Retina (tissue), 1 donor: ENCODE results near the gene CRTC3.
"Not testable (repeated sequence)": the region's sequence is repeated elsewhere in the genome, so short reads cannot be mapped to it uniquely, and the experiment has no call there.

Source experiments
- DNase-seq: peaks from one replicate; pipeline ENCODE4 v3.0.0-alpha.2; 2016

The CRTC3 gene

DNA sequence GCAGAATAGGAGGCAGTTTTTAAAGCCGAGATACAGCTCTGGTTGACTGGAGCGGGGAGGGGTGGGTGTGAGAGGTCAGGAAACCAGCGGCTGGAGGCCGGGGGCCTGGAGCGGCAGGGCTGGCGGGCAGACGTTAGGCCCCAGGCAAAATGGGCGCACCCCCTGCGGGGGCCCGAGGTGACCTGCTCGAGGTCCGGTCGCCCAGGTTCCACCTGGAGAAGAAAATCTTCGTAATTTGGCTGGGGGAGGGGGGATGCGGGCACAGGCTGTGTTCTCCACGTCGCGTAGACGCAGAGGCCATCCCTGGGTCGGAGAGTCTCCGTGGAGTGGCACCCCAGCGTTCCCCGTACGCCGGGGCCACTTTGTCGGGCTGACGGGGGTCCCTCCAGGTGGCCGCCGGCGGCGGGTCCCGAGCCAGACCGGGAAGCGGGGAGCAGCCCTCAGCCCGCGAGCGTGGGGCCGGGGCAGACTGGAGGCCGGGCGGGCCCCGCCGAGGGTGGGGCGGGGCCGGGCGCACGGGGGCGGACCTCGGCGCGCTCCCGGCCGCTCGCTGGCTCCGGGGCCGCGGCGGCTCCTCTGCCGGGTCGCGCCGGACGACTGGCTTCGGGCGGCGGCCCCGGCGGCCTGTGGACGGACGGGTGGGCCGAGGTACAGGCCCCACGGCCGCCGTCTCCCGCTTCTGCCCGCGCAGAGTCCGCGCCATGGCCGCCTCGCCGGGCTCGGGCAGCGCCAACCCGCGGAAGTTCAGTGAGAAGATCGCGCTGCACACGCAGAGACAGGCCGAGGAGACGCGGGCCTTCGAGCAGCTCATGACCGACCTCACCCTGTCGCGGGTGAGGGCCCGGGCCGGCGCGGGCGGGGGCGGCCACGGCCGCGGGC is at the start of gene CRTC3:
CRTC3 (plus strand) TSS at position 553 of the 879 bp plus-strand sequence; CDS start at position 702, 149 bp downstream.
- DNase-seq, result peak; percentile 84

- no peak for DNase-seq
These were observed 48.7 kb upstream of the CRTC3 start for GRCh38 chr15:90481023-90481422.

GRCh38 chr15:90482124-90483011 is 47.4 kb upstream of the CRTC3 start:
- peak; percentile 50 for DNase-seq

DNA sequence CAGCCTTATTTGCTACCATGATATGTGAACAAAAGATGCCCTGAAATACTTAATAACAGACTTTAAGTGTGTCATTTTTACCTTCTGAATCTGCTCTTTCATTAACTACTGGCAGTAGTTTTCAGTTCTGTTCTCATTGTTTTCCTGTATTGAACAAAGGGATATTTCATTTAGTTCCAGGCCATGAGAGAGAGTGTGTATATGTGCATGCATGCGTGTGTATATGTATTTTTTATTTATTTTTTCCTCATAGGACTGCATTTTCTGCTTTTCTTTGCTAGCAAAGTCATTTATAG is 46.8 kb upstream of the CRTC3 start:
- no peak for DNase-seq

DNA sequence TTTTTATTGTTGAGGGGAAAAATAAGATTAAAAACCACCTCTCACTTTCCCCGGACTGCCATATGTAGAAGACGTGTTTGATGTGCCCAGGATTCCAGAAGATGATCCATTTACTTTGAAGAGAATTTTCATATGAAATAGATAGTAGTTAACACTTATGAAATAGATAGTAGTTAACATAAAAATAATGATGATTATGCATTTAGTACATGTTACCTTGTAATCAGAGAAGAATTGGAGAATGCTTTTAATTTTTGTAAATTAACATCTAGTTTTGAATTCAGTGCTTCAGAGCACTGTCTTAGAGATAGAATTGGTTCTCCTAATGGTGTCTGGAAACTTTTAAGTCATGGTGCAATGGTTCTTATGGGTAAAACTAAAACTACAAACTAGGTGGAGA is 46.1 kb upstream of the CRTC3 start:
- no peak for DNase-seq

- DNase-seq, result no peak
These were observed 42.5 kb upstream of the CRTC3 start for GRCh38 chr15:90487186-90487585.

GRCh38 chr15:90489514-90489913 is 40.2 kb upstream of the CRTC3 start:
- no peak for DNase-seq

DNA sequence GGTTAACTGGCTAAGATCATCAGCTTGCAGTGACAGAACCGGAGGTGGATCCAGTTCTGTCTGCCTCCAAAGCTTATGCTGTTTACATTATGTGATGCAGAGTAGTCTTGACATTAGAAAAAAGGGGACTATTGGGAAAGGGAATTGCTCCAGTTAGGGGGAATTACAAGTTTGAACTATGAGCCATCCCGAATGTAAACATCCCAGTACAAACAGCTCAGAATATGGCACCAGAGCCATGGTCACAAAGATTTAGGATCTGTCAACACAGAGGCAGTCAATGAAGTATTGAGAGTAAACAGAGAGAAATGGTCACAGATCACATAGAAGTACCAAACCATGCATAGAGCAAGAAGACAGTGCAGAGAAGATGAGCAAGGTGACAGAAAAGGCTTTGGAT is 39.8 kb upstream of the CRTC3 start:
- no peak for DNase-seq

GRCh38 chr15:90493647-90494046 is 36.1 kb upstream of the CRTC3 start:
- DNase-seq, result no peak

DNA sequence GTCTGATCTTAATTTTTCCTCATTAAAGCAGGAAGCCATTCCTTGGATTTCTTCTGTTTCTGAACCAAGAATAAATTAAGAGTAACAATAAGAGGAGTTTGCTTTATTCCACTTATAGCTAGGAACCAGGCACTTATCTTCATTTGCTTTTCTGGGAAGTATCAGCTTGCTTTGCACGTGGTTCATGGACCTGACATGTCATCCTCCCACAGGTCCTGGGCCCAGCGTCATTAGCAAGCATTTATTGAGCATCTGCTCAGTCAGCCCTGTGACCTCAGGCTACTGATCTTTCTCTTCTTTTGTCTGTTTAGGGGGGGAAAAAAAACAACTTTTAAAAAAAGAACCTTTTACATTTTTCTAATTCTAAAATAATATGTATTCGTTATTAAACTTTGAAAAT is 34.7 kb upstream of the CRTC3 start:
- no peak for DNase-seq

DNA sequence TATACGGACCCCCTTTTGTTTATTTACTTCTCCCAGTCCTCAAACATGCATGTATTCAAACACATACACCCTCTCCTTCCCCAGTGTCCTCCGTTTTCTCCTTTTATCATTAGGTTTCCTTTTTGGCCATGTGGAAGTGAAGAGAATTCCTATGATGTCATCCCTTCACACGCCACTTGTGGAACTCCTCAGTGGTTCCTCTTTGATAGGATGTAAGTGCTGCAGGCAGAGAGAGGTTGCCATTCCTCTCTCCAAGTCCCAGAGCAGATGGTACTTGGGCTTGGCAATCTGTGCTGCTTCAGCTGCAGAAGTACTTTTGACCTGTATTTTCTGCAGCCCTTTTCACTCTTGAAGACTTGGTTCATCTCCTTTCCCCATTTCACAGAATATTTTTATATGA is 32.9 kb upstream of the CRTC3 start:
- no peak for DNase-seq

DNA sequence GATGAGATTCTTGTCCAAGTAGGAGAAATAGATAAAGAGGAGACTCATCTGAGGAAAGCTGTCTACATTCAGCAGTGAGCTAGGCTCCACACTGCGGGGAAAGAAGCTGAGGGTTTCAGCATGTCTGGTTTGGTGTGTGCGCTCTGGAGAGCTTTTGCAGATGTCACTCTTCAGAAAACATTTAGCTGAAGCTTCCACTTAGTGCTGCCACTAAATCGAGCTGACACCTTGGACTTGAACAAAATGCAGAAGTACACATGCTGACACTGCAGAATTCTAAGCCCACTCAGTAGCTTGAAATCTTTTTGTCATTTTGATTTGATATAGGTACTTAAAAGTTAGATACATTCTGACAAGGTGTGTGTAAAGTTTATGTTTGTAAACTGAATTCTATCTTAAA is 32.3 kb upstream of the CRTC3 start:
- DNase-seq, result no peak

DNA sequence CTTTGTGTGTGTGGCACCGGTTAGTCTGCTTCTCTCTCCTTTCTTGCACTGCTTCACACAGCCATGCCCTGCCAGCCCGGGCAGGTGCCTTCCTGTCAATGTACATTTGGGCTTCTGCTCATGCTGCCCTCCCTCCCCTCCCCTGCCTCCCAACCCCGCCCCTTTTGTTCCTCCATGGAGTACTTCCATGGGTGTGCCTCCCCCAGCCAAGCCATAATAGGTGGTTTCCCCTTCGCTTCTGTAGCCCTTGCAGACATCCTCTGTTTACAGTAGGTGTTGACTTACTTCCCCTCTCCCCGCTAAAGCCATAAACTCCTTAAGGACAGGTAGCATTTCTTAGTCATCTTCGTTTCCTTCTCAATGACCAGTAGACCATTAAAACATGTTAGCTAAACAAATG is 31.8 kb upstream of the CRTC3 start:
- DNase-seq, result no peak

GRCh38 chr15:90500171-90500570 is 29.6 kb upstream of the CRTC3 start:
- no peak for DNase-seq

DNA sequence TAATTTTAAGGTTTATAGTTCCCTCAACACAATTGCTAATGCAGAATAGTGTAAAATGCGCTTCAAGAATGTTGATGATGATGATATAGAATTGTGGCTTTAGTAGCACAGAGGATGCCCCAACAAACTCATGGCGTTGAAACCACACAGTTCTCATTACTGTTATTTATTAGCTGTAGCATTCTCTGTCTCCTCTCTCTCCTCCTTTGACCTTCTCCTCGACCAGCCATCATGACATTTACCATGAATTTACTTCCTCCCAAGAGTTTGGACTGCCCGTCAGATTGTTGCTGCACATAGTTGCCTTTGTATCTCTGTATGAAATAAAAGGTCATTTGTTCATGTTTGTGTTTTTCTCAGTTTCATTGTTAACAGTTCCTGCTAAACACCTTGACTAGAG is 27.8 kb upstream of the CRTC3 start:
- DNase-seq, result no peak

DNA sequence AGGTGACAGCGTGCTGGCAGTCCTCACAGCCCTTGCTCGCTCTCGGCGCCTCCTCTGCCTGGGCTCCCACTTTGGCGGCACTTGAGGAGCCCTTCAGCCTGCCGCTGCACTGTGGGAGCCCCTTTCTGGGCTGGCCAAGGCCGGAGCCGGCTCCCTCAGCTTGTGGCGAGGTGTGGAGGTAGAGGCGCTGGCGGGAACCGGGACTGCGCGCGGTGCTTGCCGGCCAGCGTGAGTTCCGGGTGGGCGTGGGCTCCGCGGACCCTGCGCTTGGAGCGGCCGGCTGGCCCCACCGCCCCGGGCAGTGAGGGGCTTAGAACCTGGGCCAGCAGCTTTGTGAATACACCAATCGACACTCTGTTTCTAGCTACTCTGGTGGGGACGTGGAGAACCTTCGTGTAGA is 18.9 kb upstream of the CRTC3 start:
- DNase-seq, result not testable (repeated sequence)

DNA sequence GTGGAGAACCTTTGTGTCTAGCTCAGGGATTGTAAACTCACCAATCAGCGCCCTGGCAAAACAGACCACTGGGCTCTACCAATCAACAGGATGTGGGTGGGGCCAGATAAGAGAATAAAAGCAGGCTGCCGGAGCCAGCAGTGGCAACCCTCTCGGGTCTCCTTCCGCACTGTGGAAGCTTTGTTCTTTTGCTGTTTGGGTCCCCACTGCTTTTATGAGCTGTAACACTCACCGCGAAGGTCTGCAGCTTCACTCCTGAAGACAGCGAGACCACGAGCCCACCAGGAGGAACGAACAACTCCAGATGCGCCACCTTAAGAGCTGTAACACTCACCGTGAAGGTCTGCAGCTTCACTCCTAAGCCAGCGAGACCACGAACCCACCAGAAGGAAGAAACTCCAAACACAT is 18.5 kb upstream of the CRTC3 start:
- not testable (repeated sequence) for DNase-seq

DNA sequence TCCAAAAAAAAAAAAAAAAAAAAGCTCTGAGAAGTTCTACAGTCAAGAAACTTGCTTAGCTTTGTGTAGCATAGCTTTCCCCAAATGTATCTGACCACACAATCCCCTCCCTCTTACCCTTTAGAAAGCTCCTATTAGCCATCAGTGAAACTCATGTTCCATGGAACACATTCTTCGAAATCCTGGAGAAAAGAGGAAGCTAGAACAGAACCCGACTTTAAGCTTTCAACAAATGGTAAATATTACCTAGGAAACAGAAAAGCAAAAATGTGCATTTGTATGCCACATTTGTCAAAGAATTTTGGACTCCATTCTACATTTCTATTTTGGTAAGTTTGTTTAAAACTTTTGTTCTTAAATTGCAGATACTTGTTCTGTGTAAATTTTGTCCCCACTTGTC is 17.4 kb upstream of the CRTC3 start:
- no peak for DNase-seq

DNA sequence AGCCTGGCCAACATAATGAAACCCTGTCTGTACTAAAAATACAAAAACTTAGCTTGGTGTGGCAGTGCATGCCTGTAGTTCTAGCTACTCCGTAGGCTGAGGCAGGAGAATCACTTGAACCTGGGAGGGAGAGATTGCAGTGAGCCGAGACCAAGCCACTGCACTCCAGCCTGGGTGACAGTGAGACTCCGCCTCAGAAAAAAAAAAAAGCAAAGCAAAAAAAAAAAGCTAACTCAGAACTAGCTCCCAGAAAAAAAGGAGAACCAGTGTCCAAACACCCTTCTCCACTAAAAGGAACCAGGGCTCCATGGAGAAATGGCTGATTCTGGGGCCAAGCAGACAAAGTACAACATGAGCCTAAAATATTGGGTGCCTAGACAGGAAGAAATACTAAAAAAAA is 16.7 kb upstream of the CRTC3 start:
- DNase-seq, result no peak

- no peak for DNase-seq
These were observed 16.3 kb upstream of the CRTC3 start for GRCh38 chr15:90513448-90513847.

- not testable (repeated sequence) for DNase-seq
These were observed 15.8 kb upstream of the CRTC3 start for GRCh38 chr15:90513893-90514292.

- no peak for DNase-seq
These were observed 10.0 kb upstream of the CRTC3 start for GRCh38 chr15:90519688-90520087.

DNA sequence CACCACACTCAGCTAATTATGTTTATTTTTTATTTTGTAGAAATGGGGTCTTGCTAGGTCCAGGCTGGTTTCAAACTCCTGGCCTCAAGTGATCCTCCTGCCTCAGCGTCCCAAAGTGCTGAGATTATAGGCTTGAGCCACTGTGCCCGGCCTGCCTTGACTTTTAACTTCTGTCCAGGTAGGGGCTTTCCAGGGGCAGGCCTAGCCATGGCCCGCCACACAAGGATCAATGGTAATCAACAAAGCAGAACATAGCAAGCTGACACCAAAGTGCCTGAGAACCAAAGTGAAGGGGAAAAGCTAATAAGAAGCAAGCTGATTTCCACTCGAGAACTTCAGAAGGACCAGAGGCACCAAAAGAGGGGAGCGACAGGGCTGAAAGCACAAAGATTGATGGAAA is 9.4 kb upstream of the CRTC3 start:
- no peak for DNase-seq

GRCh38 chr15:90523373-90523772 is 6.3 kb upstream of the CRTC3 start:
- no peak for DNase-seq
